T-helper 1 cell treated with Interleukin-12 subunit alpha and Interleukin-12 subunit beta and Interleukin-4 antibody, amounts not matched to agents 30 μg/mL and 1 μg/mL, for 36 hours (primary cell): ENCODE data around the gene ETV2.
"Not testable (repeated sequence)": the region's sequence is repeated elsewhere in the genome, so short reads cannot be mapped to it uniquely, and the experiment has no call there.

Experiments used
- H3K27ac Mint-ChIP-seq: one replicate; pipeline ENCODE4 v1.8.0; 2021; ENCODE audit warnings: mild to moderate bottlenecking, mixed read lengths
- H3K27me3 Mint-ChIP-seq: one replicate; pipeline ENCODE4 v1.8.0; 2021; ENCODE audit warnings: low read depth, mixed read lengths
- H3K36me3 Mint-ChIP-seq: one replicate; pipeline ENCODE4 v1.8.0; 2021; ENCODE audit warnings: low read depth, mixed read lengths
- H3K4me1 Mint-ChIP-seq: one replicate; pipeline ENCODE4 v1.8.0; 2021; ENCODE audit warnings: low read depth, mixed read lengths
- H3K4me3 Mint-ChIP-seq: one replicate; pipeline ENCODE4 v1.8.0; 2021; ENCODE audit warnings: mild to moderate bottlenecking, moderate library complexity, mixed read lengths
- H3K9me3 Mint-ChIP-seq: one replicate; pipeline ENCODE4 v1.8.0; 2021; ENCODE audit warnings: mixed read lengths

ETV2 gene

DNA sequence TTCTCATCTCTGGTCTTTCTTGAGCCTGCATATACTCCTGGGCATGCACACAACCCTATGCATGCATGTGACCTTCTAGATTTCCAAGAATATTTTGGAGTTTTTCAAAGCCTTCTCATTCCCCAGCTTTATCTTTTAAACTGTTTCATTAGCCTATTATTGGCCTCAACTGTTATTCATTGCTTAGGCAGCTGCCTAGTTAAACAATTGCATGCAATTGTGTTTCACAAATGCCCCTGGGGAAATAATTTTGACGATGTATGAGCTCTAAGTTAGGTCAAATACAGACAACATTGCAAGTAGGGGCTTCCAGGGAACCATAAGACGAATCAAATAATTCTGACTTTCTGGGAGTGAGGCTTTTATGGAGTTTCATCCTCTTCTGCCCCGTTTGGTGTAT lies 22.4 kb downstream of the ETV2 start:
- no peaks in the 10 kb centered on the region for H3K4me1 Mint-ChIP-seq
- no peaks in the 10 kb centered on the region for H3K9me3 Mint-ChIP-seq
- H3K27me3 Mint-ChIP-seq: no peaks in the 10 kb centered on the region
- no peak overlapping the region for H3K4me3 Mint-ChIP-seq
- H3K36me3 Mint-ChIP-seq: peaks cover 3% of the 10 kb centered on the region
- no peak overlapping the region for H3K27ac Mint-ChIP-seq

GRCh38 chr19:35665157-35665556 lies 23.6 kb downstream of the ETV2 start:
- H3K27ac Mint-ChIP-seq: no peak overlapping the region

DNA sequence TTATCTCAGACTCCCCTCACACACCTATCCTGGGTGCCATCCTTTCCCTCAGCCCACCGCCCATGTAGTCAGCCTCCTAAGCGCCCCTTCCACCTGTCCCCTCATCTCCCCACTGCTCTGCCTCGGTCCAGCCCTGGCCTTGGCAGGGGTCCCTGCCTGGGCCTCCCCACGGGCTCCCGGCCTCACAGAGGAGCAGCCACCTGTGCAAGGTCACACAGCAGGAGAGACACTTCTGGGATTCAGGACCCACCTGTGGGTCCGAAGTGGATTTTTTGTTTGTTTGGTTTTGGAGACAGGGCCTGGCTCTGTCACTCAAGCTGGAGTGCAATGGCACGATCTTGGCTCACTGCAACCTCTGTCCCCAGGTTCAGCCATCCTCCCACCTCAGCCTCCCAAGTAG lies 24.1 kb downstream of the ETV2 start:
- Mint-ChIP-seq H3K27me3 (peaks cover 14% of the 10 kb centered on the region), H3K4me1 (peaks cover 3% of the 10 kb centered on the region), H3K4me3 (no peak overlapping the region), H3K27ac (no peak overlapping the region), H3K36me3 (no peaks in the 10 kb centered on the region), H3K9me3 (no peaks in the 10 kb centered on the region)

More at GRCh38 chr19:35665157-35665556, 23.6 kb downstream of the ETV2 start:
- peaks cover 12% of the 10 kb centered on the region for H3K27me3 Mint-ChIP-seq
- peaks cover 3% of the 10 kb centered on the region for H3K4me1 Mint-ChIP-seq
- no peaks in the 10 kb centered on the region for H3K36me3 Mint-ChIP-seq
- H3K9me3 Mint-ChIP-seq: no peaks in the 10 kb centered on the region
- no peak overlapping the region for H3K4me3 Mint-ChIP-seq

- H3K36me3 Mint-ChIP-seq: no peaks in the 10 kb centered on the region
- H3K27me3 Mint-ChIP-seq: peaks cover 20% of the 10 kb centered on the region
- H3K27ac Mint-ChIP-seq: no peak within 1 kb of the TSS
- peaks cover 3% of the 10 kb centered on the region for H3K4me1 Mint-ChIP-seq
- no peaks in the 10 kb centered on the region for H3K9me3 Mint-ChIP-seq
- no peak within 1 kb of the TSS for H3K4me3 Mint-ChIP-seq
Observed at GRCh38 chr19:35666251-35666913, 24.8 kb downstream of the ETV2 start, which contains the start of gene UPK1A. Gene UPK1A, plus strand, starts transcription at chr19:35666517. Its CDS starts 296 bp downstream, at chr19:35666813.

DNA sequence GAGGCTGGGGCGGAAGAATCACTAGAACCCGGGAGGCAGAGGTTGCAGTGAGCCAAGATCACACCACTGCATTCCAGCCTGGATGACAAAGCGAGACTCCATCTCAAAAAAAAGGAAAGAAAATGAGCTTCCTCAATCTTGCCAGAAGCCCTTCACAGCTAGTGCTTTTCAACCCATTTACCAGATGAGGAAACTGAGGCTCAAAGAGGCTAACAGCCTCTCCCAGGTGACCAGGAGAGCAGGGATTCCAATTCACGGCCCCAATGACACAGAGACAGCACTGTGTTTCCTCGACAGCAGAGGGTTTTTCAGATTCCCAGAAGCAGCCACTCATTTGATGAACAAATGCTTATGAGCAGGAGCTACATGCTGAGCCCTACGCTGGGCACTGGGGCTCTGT lies 28.0 kb downstream of the ETV2 start:
- Mint-ChIP-seq H3K36me3 (no peaks in the 10 kb centered on the region), H3K4me1 (peaks cover 15% of the 10 kb centered on the region), H3K4me3 (no peak overlapping the region), H3K9me3 (no peaks in the 10 kb centered on the region), H3K27ac (no peak overlapping the region), H3K27me3 (peaks cover 46% of the 10 kb centered on the region)

- H3K27ac Mint-ChIP-seq: no peak overlapping the region
- H3K27me3 Mint-ChIP-seq: peaks cover 48% of the 10 kb centered on the region
- H3K4me3 Mint-ChIP-seq: no peak overlapping the region
- no peaks in the 10 kb centered on the region for H3K36me3 Mint-ChIP-seq
- H3K9me3 Mint-ChIP-seq: no peaks in the 10 kb centered on the region
- peaks cover 15% of the 10 kb centered on the region for H3K4me1 Mint-ChIP-seq
Observed at GRCh38 chr19:35669974-35670373, 28.4 kb downstream of the ETV2 start.

DNA sequence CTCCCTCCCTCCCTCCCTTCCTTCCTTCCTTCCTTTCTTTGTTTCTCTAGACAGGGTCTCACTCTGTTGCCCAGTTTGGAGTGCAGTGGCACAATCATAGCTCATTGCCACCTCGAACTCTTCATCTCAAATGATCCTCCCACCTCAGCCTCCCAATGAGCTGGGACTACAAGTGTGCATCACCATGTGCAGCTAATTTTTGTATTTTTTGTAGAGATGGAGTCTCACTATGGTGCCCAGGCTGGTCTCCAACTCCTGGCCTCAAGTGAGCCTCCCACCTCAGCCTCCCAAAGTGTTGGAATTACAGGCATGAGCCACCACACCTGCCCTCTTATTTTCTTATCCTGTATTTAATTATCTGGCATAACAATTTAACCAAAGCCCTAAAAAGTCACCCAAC lies 29.1 kb downstream of the ETV2 start:
- H3K4me3 Mint-ChIP-seq: no peak overlapping the region
- H3K4me1 Mint-ChIP-seq: peaks cover 15% of the 10 kb centered on the region
- H3K9me3 Mint-ChIP-seq: no peaks in the 10 kb centered on the region
- no peak overlapping the region for H3K27ac Mint-ChIP-seq
- H3K36me3 Mint-ChIP-seq: no peaks in the 10 kb centered on the region
- H3K27me3 Mint-ChIP-seq: peaks cover 52% of the 10 kb centered on the region

DNA sequence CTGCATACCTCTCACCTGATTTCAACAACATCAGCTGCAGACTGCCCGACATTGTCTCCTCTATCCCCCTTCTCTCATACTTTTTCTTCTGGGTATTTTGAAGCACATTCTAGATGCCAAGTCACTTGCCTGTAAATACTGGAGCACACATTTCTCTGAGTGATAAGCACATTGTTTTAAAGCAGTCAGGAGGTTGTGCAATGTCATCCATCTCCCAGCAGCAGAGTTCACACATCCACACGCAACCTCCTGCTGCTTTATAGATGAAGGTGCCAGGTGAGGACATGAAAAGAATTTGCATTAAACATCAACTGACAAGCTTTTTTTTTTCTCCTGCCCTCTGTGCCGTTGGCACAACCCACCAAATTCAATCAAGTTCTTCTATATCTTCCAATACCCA lies 30.3 kb downstream of the ETV2 start:
- Mint-ChIP-seq H3K4me1 (peaks cover 15% of the 10 kb centered on the region), H3K27ac (no peak overlapping the region), H3K9me3 (no peaks in the 10 kb centered on the region), H3K27me3 (peaks cover 54% of the 10 kb centered on the region), H3K4me3 (no peak overlapping the region), H3K36me3 (no peaks in the 10 kb centered on the region)

DNA sequence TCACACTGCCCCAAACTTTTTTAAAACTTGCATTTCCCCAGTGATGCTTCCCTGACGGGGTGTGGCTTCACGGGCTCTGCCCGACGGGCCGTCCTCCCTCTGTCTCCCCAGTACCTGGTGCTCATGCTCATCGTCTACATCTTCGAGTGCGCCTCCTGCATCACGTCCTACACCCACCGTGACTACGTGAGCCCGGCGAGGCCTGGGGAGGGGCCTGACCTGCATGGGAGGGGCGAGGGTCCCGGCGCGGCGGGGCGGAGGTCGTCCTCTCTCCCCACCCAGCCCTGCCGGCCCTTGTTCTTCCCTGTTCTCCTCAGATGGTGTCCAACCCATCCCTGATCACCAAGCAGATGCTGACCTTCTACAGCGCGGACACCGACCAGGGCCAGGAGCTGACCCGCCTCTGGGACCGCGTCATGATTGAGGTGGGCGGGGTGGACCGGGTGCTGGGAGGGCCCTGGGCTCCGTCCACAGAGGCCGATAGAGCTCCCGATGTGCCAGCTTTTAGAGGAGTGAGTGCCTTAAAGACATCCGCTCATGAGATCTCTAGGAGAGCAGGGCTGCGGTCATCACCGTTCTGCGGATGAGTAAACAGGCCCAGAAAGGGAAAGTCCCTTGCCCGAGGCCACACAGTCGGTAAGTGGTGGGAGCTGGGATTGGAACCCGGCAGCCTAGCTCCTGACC lies 31.7 kb downstream of the ETV2 start:
- Mint-ChIP-seq H3K27ac (peak overlapping the region; percentile 63), H3K27me3 (peaks cover 58% of the 10 kb centered on the region), H3K4me3 (peak overlapping the region; percentile 77), H3K9me3 (no peaks in the 10 kb centered on the region), H3K4me1 (peaks cover 15% of the 10 kb centered on the region), H3K36me3 (no peaks in the 10 kb centered on the region)

- Mint-ChIP-seq H3K4me3 (no peak overlapping the region), H3K27ac (no peak overlapping the region), H3K9me3 (no peaks in the 10 kb centered on the region), H3K4me1 (peaks cover 12% of the 10 kb centered on the region), H3K27me3 (peaks cover 44% of the 10 kb centered on the region), H3K36me3 (no peaks in the 10 kb centered on the region)
Observed at GRCh38 chr19:35675589-35676140, 34.1 kb downstream of the ETV2 start.

- H3K36me3 Mint-ChIP-seq: no peaks in the 10 kb centered on the region
- H3K27me3 Mint-ChIP-seq: no peaks in the 10 kb centered on the region
- peaks cover 8% of the 10 kb centered on the region for H3K4me1 Mint-ChIP-seq
- no peak overlapping the region for H3K4me3 Mint-ChIP-seq
- no peak overlapping the region for H3K27ac Mint-ChIP-seq
- no peaks in the 10 kb centered on the region for H3K9me3 Mint-ChIP-seq
Observed at GRCh38 chr19:35689836-35690235, 48.3 kb downstream of the ETV2 start.

- not testable (repeated sequence) for H3K36me3 Mint-ChIP-seq, H3K4me1 Mint-ChIP-seq, H3K27me3 Mint-ChIP-seq, H3K4me3 Mint-ChIP-seq, H3K9me3 Mint-ChIP-seq, H3K27ac Mint-ChIP-seq
Observed at GRCh38 chr19:35691106-35691505, 49.6 kb downstream of the ETV2 start.

GRCh38 chr19:35692010-35692409 lies 50.5 kb downstream of the ETV2 start:
- H3K27me3 Mint-ChIP-seq: no peaks in the 10 kb centered on the region
- no peaks in the 10 kb centered on the region for H3K36me3 Mint-ChIP-seq

GRCh38 chr19:35693422-35693821 lies 51.9 kb downstream of the ETV2 start:
- H3K27ac Mint-ChIP-seq: no peak overlapping the region
- no peaks in the 10 kb centered on the region for H3K9me3 Mint-ChIP-seq
- H3K27me3 Mint-ChIP-seq: no peaks in the 10 kb centered on the region
- H3K4me1 Mint-ChIP-seq: peaks cover 13% of the 10 kb centered on the region
- H3K4me3 Mint-ChIP-seq: no peak overlapping the region
- no peaks in the 10 kb centered on the region for H3K36me3 Mint-ChIP-seq

More at GRCh38 chr19:35692010-35692409, 50.5 kb downstream of the ETV2 start:
- Mint-ChIP-seq H3K4me1 (peaks cover 12% of the 10 kb centered on the region), H3K27ac (no peak overlapping the region), H3K4me3 (no peak overlapping the region), H3K9me3 (no peaks in the 10 kb centered on the region)
